HG03469 (cell line): ENCODE data around the gene CCDC15.
"Not testable (repeated sequence)": the region's sequence is repeated elsewhere in the genome, so short reads cannot be mapped to it uniquely, and the experiment has no call there.

Experiments
- ATAC-seq: cut with Tn5 transposase; IDR thresholded peaks from one replicate; pipeline ENCODE4 v1.9.1; 2021; ENCODE audit warnings: mild to moderate bottlenecking, moderate library complexity, moderate number of reproducible peaks; ENCODE audit not compliant: unreplicated experiment

The CCDC15 gene

GRCh38 chr11:124988063-124988462 lies 34.1 kb downstream of the CCDC15 start:
- no peak for ATAC-seq

GRCh38 chr11:125001079-125001778 lies 47.2 kb downstream of the CCDC15 start:
- ATAC-seq: no peak

GRCh38 chr11:125001849-125002248 lies 47.8 kb downstream of the CCDC15 start:
- ATAC-seq: no peak

- ATAC-seq: no peak
These were observed 51.5 kb downstream of the CCDC15 start for GRCh38 chr11:125005491-125005890.

GRCh38 chr11:125016413-125016812 lies 62.4 kb downstream of the CCDC15 start:
- no peak for ATAC-seq

- ATAC-seq: no peak
These were observed 66.3 kb downstream of the CCDC15 start for GRCh38 chr11:125020342-125020741.

GRCh38 chr11:125022551-125022950 lies 68.5 kb downstream of the CCDC15 start:
- no peak for ATAC-seq

GRCh38 chr11:125025968-125026367 lies 72.0 kb downstream of the CCDC15 start:
- ATAC-seq: no peak

- not testable (repeated sequence) for ATAC-seq
These were observed 75.4 kb downstream of the CCDC15 start for GRCh38 chr11:125029431-125029830.

- no peak for ATAC-seq
These were observed 82.9 kb downstream of the CCDC15 start for GRCh38 chr11:125036933-125037332.

GRCh38 chr11:125049164-125049792 lies 95.3 kb downstream of the CCDC15 start:
- no peak for ATAC-seq

- no peak for ATAC-seq
These were observed 98.0 kb downstream of the CCDC15 start for GRCh38 chr11:125052047-125052446.

- no peak for ATAC-seq
These were observed 99.2 kb downstream of the CCDC15 start for GRCh38 chr11:125053167-125053566.

- ATAC-seq: no peak
These were observed 101.2 kb downstream of the CCDC15 start for GRCh38 chr11:125055107-125055715.

GRCh38 chr11:125056111-125056510 lies 102.1 kb downstream of the CCDC15 start:
- ATAC-seq: not testable (repeated sequence)

GRCh38 chr11:125056931-125057692 lies 103.1 kb downstream of the CCDC15 start:
- ATAC-seq: no peak

GRCh38 chr11:125057693-125058016 lies 103.7 kb downstream of the CCDC15 start:
- no peak for ATAC-seq

GRCh38 chr11:125061281-125061680 lies 107.3 kb downstream of the CCDC15 start:
- no peak for ATAC-seq

- ATAC-seq: no peak
These were observed 108.4 kb downstream of the CCDC15 start for GRCh38 chr11:125062218-125062930.

- ATAC-seq: peak; percentile 86
These were observed 109.0 kb downstream of the CCDC15 start, which contains the start of gene SLC37A2 for GRCh38 chr11:125062931-125063428. SLC37A2 (plus strand) TSS chr11:125063305; CDS start chr11:125063368, 63 bp downstream.
